Measurements from ENCODE around the gene DHRS11. TPM values are rescaled to one million over a fixed set of nuclear protein-coding genes. Genes with fewer than 3 reads are reported as not detected.

The DHRS11 gene
- total and polyA plus RNA-seq, 2 experiments from 2014 or later, result 23.4 to 36.7 TPM

DNA sequence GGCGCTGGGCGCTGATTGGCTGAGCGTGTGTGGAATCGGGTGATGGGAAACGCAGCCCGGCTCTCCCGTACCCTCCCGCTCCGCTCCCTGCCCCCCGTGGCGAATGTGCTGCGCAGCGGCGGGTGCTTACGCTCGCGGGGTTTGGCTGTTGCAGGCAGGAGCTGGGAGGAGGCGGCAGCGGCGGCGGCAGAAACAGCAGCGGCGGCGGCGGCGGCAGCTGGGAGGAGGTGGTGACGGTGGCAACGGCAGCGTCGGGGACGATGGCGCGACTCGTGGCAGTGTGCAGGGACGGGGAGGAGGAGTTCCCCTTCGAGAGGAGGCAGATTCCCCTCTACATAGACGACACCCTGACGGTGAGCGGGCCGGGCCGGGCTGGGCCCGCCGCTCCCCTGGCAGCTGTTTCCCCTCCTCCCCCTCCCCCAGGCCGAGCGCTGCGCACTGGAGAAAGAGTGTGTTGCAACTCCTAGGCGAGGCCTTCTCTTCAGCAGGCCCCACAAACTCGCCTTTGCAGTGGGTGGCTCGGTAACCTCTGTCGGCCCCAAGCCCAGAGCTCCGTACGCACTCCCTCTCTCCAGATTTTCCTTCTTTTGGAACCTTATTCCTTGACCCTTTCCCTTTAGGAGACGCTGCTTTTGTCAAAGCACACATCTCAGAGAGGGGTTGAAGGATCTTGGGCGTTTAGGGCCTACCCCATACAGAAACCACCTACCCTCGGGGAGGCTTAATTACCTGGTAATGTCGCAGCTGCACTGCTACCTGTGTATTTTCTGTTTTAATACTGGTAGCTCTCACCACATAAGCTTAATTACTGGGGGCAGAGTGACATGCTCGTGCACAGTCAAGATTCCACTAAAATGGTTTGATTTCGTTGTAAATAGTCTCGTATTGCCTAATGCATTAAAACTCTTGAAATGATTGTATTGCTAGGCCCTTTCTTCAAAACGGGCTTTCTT, 45.9 kb upstream of the DHRS11 start:
- Mint-ChIP-seq H3K9me3 (no peaks in the 10 kb centered on the region), H3K4me3 (peak overlapping the region; percentile 95), H3K4me1 (peaks cover 16% of the 10 kb centered on the region; the same call in 2 of the 3 replicates), H3K27ac (peak overlapping the region; percentile 98), H3K36me3 (ENCODE audit: low read depth) (peaks cover 6% of the 10 kb centered on the region), H3K27me3 (ENCODE audit: insufficient read depth, low read depth, poor library complexity) (peaks cover 9% of the 10 kb centered on the region)
- Histone ChIP-seq H3K4me2 (peak overlapping the region; percentile 91), H3F3A (replicated peaks; ENCODE audit: low read depth) (peaks cover 9% of the 10 kb centered on the region), H3K9me2 (ENCODE audit: insufficient read depth) (no peaks in the 10 kb centered on the region), H3K27ac (ENCODE audit: low read depth) (peak overlapping the region; percentile 96), H2AFZ (no peak overlapping the region), H3K27me3 (ENCODE audit: insufficient read depth) (no peaks in the 10 kb centered on the region), H3K4me1 (ENCODE audit: insufficient read depth) (peaks cover 24% of the 10 kb centered on the region), H3K79me2 (replicated peaks; ENCODE audit: insufficient read depth) (peaks cover 62% of the 10 kb centered on the region), H4K20me1 (replicated peaks; ENCODE audit: insufficient read depth) (peaks cover 17% of the 10 kb centered on the region), H3K36me3 (ENCODE audit: insufficient read depth) (no peaks in the 10 kb centered on the region), H3K4me3 (peak overlapping the region; percentile 84)
- ATAC-seq (peak; percentile 81), DNase-seq (ENCODE audit: low spot score) (peak; percentile 99)
- TF ChIP-seq, protein P1, sequence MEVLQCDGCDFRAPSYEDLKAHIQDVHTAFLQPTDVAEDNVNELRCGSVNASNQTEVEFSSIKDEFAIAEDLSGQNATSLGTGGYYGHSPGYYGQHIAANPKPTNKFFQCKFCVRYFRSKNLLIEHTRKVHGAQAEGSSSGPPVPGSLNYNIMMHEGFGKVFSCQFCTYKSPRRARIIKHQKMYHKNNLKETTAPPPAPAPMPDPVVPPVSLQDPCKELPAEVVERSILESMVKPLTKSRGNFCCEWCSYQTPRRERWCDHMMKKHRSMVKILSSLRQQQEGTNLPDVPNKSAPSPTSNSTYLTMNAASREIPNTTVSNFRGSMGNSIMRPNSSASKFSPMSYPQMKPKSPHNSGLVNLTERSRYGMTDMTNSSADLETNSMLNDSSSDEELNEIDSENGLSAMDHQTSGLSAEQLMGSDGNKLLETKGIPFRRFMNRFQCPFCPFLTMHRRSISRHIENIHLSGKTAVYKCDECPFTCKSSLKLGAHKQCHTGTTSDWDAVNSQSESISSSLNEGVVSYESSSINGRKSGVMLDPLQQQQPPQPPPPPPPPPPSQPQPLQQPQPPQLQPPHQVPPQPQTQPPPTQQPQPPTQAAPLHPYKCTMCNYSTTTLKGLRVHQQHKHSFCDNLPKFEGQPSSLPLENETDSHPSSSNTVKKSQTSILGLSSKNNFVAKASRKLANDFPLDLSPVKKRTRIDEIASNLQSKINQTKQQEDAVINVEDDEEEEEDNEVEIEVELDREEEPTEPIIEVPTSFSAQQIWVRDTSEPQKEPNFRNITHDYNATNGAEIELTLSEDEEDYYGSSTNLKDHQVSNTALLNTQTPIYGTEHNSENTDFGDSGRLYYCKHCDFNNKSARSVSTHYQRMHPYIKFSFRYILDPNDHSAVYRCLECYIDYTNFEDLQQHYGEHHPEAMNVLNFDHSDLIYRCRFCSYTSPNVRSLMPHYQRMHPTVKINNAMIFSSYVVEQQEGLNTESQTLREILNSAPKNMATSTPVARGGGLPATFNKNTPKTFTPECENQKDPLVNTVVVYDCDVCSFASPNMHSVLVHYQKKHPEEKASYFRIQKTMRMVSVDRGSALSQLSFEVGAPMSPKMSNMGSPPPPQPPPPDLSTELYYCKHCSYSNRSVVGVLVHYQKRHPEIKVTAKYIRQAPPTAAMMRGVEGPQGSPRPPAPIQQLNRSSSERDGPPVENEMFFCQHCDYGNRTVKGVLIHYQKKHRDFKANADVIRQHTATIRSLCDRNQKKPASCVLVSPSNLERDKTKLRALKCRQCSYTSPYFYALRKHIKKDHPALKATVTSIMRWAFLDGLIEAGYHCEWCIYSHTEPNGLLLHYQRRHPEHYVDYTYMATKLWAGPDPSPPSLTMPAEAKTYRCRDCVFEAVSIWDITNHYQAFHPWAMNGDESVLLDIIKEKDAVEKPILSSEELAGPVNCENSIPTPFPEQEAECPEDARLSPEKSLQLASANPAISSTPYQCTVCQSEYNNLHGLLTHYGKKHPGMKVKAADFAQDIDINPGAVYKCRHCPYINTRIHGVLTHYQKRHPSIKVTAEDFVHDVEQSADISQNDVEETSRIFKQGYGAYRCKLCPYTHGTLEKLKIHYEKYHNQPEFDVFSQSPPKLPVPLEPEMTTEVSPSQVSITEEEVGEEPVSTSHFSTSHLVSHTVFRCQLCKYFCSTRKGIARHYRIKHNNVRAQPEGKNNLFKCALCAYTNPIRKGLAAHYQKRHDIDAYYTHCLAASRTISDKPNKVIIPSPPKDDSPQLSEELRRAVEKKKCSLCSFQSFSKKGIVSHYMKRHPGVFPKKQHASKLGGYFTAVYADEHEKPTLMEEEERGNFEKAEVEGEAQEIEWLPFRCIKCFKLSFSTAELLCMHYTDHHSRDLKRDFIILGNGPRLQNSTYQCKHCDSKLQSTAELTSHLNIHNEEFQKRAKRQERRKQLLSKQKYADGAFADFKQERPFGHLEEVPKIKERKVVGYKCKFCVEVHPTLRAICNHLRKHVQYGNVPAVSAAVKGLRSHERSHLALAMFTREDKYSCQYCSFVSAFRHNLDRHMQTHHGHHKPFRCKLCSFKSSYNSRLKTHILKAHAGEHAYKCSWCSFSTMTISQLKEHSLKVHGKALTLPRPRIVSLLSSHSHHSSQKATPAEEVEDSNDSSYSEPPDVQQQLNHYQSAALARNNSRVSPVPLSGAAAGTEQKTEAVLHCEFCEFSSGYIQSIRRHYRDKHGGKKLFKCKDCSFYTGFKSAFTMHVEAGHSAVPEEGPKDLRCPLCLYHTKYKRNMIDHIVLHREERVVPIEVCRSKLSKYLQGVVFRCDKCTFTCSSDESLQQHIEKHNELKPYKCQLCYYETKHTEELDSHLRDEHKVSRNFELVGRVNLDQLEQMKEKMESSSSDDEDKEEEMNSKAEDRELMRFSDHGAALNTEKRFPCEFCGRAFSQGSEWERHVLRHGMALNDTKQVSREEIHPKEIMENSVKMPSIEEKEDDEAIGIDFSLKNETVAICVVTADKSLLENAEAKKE (CRISPR knock-in tag; IDR thresholded peaks at IDR 0.05), result no peak
- TF ChIP-seq CREB1 (CRISPR knock-in tag; IDR thresholded peaks at IDR 0.05; ENCODE audit: low read depth) (peak; percentile 51), POLR2AphosphoS5 (IDR thresholded peaks at IDR 0.05; ENCODE audit: low read depth) (peak; percentile 74), NANOG (IDR thresholded peaks at IDR 0.05; ENCODE audit: borderline replicate concordance) (no peak), STAT1 (IDR thresholded peaks at IDR 0.05; ENCODE audit: unreplicated experiment) (no peak)
